Trophoblast cell (in vitro differentiated cells and primary cell): Measurements from ENCODE around the gene KLHL3.

Experiments used
- DNase-seq, 2 donors: peaks; one replicate each; pipeline ENCODE4 v3.0.0-alpha.2; 2016
- H2AFZ ChIP-seq: 2 replicates; pipeline ENCODE4 v1.6.1; 2013; ENCODE audit warnings: low read length, moderate library complexity, mild to moderate bottlenecking; ENCODE audit not compliant: insufficient read depth, poor library complexity
- H2AK5ac ChIP-seq: 2 replicates; pipeline ENCODE4 v1.6.1; 2013; ENCODE audit warnings: mild to moderate bottlenecking, low read length
- H2BK120ac ChIP-seq: 2 replicates; pipeline ENCODE4 v1.6.1; 2013; ENCODE audit warnings: low read length, mild to moderate bottlenecking, moderate library complexity; ENCODE audit not compliant: insufficient read depth, poor library complexity
- H2BK12ac ChIP-seq: 2 replicates; pipeline ENCODE4 v1.6.1; 2013; ENCODE audit warnings: mild to moderate bottlenecking, low read length, moderate library complexity
- H2BK5ac ChIP-seq: 2 replicates; pipeline ENCODE4 v1.6.1; 2013; ENCODE audit warnings: low read length, low read depth, moderate library complexity, mild to moderate bottlenecking; ENCODE audit not compliant: poor library complexity
- H3K14ac ChIP-seq: 2 replicates; pipeline ENCODE4 v1.6.1; 2013; ENCODE audit warnings: mild to moderate bottlenecking, low read length
- H3K18ac ChIP-seq: 2 replicates; pipeline ENCODE4 v1.6.1; 2013; ENCODE audit warnings: mild to moderate bottlenecking, low read length
- H3K23ac ChIP-seq: 2 replicates; pipeline ENCODE4 v1.6.1; 2013; ENCODE audit warnings: low read length
- H3K27ac ChIP-seq: 2 replicates; pipeline ENCODE4 v1.5.1; 2013; ENCODE audit warnings: low read depth, mild to moderate bottlenecking, inconsistent platforms, low read length, moderate library complexity
- H3K27me3 ChIP-seq: 2 replicates; pipeline ENCODE4 v1.6.1; 2013; ENCODE audit warnings: inconsistent platforms, mild to moderate bottlenecking, low read length, moderate library complexity; ENCODE audit not compliant: insufficient read depth
- H3K36me3 ChIP-seq, 2 experiments: 1 replicate in 1 of 2; 2 replicates in 1 of 2; pipeline ENCODE4 v1.6.1; 2013; ENCODE audit warnings: low read length in 2 of 2, mild to moderate bottlenecking in 2 of 2, moderate library complexity in 1 of 2; ENCODE audit not compliant: insufficient read depth in 2 of 2, control insufficient read depth in 1 of 2
- H3K4ac ChIP-seq: 2 replicates; pipeline ENCODE4 v1.6.1; 2013; ENCODE audit warnings: low read depth, mild to moderate bottlenecking, low read length, moderate library complexity
- H3K4me1 ChIP-seq, 2 experiments: 1 replicate in 1 of 2; 2 replicates in 1 of 2; pipeline ENCODE4 v1.6.1; 2013; ENCODE audit warnings: low read length in 2 of 2, mild to moderate bottlenecking in 2 of 2, moderate library complexity in 1 of 2; ENCODE audit not compliant: insufficient read depth in 2 of 2, control insufficient read depth in 1 of 2
- H3K4me2 ChIP-seq: 2 replicates; pipeline ENCODE4 v1.6.1; 2013; ENCODE audit warnings: inconsistent platforms, mild to moderate bottlenecking, low read length, moderate library complexity
- H3K4me3 ChIP-seq: 2 replicates; pipeline ENCODE4 v1.5.1; 2013; ENCODE audit warnings: mild to moderate bottlenecking, low read depth, low read length, inconsistent platforms
- H3K79me1 ChIP-seq: one replicate; pipeline ENCODE4 v1.6.1; 2013; ENCODE audit warnings: low read length
- H3K79me2 ChIP-seq: 2 replicates; pipeline ENCODE4 v1.6.1; 2013; ENCODE audit warnings: low read length, mild to moderate bottlenecking; ENCODE audit not compliant: control insufficient read depth, insufficient read depth, poor library complexity
- H3K9ac ChIP-seq: 2 replicates; pipeline ENCODE4 v1.6.1; 2013; ENCODE audit warnings: mild to moderate bottlenecking, low read length
- H3K9me3 ChIP-seq: 2 replicates; pipeline ENCODE4 v1.6.1; 2013; ENCODE audit warnings: low read depth, mild to moderate bottlenecking, control low read depth, inconsistent platforms, low read length; ENCODE audit not compliant: insufficient read depth
- H4K12ac ChIP-seq: 2 replicates; pipeline ENCODE4 v1.6.1; 2013; ENCODE audit warnings: low read depth, mild to moderate bottlenecking, low read length, moderate library complexity
- H4K8ac ChIP-seq: 2 replicates; pipeline ENCODE4 v1.6.1; 2013; ENCODE audit warnings: low read depth, mild to moderate bottlenecking, low read length, moderate library complexity
- H4K91ac ChIP-seq: one replicate; pipeline ENCODE4 v1.6.1; 2013; ENCODE audit warnings: low read depth, mild to moderate bottlenecking, low read length, moderate library complexity
- WGBS: extraction: QIAGEN DNeasy Blood & Tissue Kit; methylation state at CpG from one replicate; pipeline ENCODE4 v1.1.7; 2013; ENCODE audit warnings: missing lambda C conversion rate; ENCODE audit not compliant: insufficient read length, insufficient coverage; ENCODE audit errors: extremely low coverage; 5-methylcytosine and 5-hydroxymethylcytosine counted together

Gene KLHL3

DNA sequence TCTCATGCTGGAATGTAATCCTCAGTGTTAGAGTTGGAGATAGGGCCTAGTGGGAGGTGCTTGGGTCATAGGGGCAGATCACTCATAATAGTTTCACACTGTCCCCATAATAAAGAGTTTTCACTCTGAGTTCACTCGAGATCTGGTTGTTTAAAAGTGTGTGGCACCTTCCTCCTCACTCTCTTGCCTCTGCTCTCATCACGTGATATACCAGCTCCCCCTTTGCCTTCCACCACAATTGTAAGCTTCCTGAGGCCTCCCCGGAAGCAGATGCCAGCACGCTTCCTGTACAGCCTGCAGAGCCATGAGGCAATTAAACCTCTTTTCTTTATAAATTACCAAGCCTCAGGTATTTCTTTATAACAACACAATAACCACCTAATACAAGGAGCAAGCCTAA, 3.8 kb upstream of the KLHL3 start:
- Histone ChIP-seq H3K9me3 (no peaks in the 10 kb centered on the region), H2BK5ac (no peak overlapping the region), H2BK12ac (no peak overlapping the region), H3K36me3 (no peaks in the 10 kb centered on the region), H3K18ac (no peak overlapping the region), H3K9ac (no peak overlapping the region), H4K91ac (no peak overlapping the region), H3K79me2 (no peaks in the 10 kb centered on the region), H3K4me3 (no peak overlapping the region), H3K4ac (no peak overlapping the region), H2AK5ac (no peak overlapping the region), H3K79me1 (no peaks in the 10 kb centered on the region), H3K27ac (no peak overlapping the region), H3K4me2 (no peak overlapping the region), H3K4me1 (peaks cover 2 to 8% of the 10 kb centered on the region in 2 experiments), H4K12ac (no peak overlapping the region), H3K23ac (no peak overlapping the region), H3K27me3 (no peaks in the 10 kb centered on the region), H2BK120ac (no peak overlapping the region), H3K14ac (no peak overlapping the region), H2AFZ (no peak overlapping the region), H4K8ac (no peak overlapping the region)
- DNase-seq = no peak
- WGBS = no CpG with 5 or more reads among the region's 4 CpGs

DNA sequence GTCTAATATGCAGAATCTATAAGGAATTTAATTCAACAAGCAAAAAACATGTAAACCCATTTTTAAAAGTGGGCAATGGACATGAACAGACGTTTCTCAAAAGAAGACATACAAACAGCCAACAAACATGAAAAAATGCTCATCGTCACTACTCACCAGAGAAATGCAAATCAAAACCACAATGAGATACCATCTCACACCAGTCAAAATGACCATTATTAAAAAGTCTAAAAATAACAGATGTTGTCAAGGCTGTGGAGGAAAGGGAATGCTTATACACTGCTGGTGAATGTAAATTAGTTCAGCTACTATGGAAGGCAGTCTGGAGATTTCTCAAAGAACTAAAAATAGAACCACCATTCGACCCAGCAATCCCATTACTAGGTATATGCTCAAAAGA, 3.1 kb upstream of the KLHL3 start:
- Histone ChIP-seq H4K8ac (no peak overlapping the region), H2AFZ (no peak overlapping the region), H3K4ac (no peak overlapping the region), H3K36me3 (no peaks in the 10 kb centered on the region), H3K27me3 (no peaks in the 10 kb centered on the region), H2BK12ac (no peak overlapping the region), H2BK120ac (no peak overlapping the region), H3K9ac (no peak overlapping the region), H3K4me1 (peaks cover 2 to 8% of the 10 kb centered on the region in 2 experiments), H4K12ac (no peak overlapping the region), H3K14ac (no peak overlapping the region), H3K4me3 (no peak overlapping the region), H3K27ac (no peak overlapping the region), H2BK5ac (no peak overlapping the region), H2AK5ac (no peak overlapping the region), H3K18ac (no peak overlapping the region), H3K79me1 (no peaks in the 10 kb centered on the region), H3K9me3 (no peaks in the 10 kb centered on the region), H3K23ac (no peak overlapping the region), H3K4me2 (no peak overlapping the region), H3K79me2 (no peaks in the 10 kb centered on the region), H4K91ac (no peak overlapping the region)
- no peak for DNase-seq
- WGBS = no CpG with 5 or more reads among the region's 3 CpGs

GRCh38 chr5:137737349-137738131, 1.7 kb upstream of the KLHL3 start:
- DNase-seq = peak; percentile 45 to 65
- Histone ChIP-seq H3K9ac (no peak overlapping the region), H3K4me1 (peaks cover 2 to 8% of the 10 kb centered on the region in 2 experiments), H3K18ac (no peak overlapping the region), H3K27me3 (no peaks in the 10 kb centered on the region), H3K4me2 (no peak overlapping the region), H2AK5ac (no peak overlapping the region), H3K4ac (no peak overlapping the region), H3K36me3 (no peaks in the 10 kb centered on the region), H3K14ac (no peak overlapping the region), H3K79me1 (no peaks in the 10 kb centered on the region), H3K9me3 (no peaks in the 10 kb centered on the region), H3K4me3 (no peak overlapping the region), H2BK120ac (no peak overlapping the region), H2BK12ac (no peak overlapping the region), H3K79me2 (no peaks in the 10 kb centered on the region), H2AFZ (no peak overlapping the region), H3K27ac (no peak overlapping the region), H4K91ac (no peak overlapping the region), H4K12ac (no peak overlapping the region), H4K8ac (no peak overlapping the region), H3K23ac (no peak overlapping the region), H2BK5ac (no peak overlapping the region)
- WGBS = no CpG with 5 or more reads among the region's 5 CpGs

DNA sequence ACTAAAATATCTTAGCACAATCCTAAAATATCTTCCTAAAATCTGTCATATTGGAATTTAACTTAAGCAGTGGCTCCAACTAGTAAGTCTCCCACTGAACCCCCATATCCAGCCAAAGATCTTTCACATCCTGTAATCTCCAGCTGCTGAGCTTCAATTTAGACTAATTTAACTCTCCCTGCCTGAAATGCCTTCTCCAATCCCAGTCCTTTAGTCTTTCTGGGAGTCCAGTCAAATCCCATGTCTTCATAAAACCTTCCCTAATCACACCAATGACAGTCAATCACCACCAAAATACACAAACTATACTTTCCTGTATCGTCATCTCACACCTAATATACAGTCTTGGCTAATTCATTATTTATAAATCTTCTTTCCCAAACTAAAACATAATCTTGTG, 607 bp upstream of the KLHL3 start:
- no peak overlapping the region for H3K9ac ChIP-seq
- H3K36me3 ChIP-seq = no peaks in the 10 kb centered on the region
- H4K12ac ChIP-seq = no peak overlapping the region
- no peaks in the 10 kb centered on the region for H3K9me3 ChIP-seq
- WGBS = 100% methylated on average over 1 of the region's 1 CpG
- no peaks in the 10 kb centered on the region for H3K27me3 ChIP-seq
- H2BK5ac ChIP-seq = no peak overlapping the region
- H3K18ac ChIP-seq = no peak overlapping the region
- H2BK12ac ChIP-seq = no peak overlapping the region
- H3K4me1 ChIP-seq = peaks cover 2 to 8% of the 10 kb centered on the region in 2 experiments
- no peak overlapping the region for H2AK5ac ChIP-seq
- no peaks in the 10 kb centered on the region for H3K79me2 ChIP-seq
- H3K4me2 ChIP-seq = no peak overlapping the region
- no peak overlapping the region for H2BK120ac ChIP-seq
- H3K14ac ChIP-seq = no peak overlapping the region
- H2AFZ ChIP-seq = no peak overlapping the region
- no peak for DNase-seq
- no peak overlapping the region for H3K23ac ChIP-seq
- H3K27ac ChIP-seq = no peak overlapping the region
- H4K8ac ChIP-seq = no peak overlapping the region
- no peak overlapping the region for H3K4me3 ChIP-seq
- H4K91ac ChIP-seq = no peak overlapping the region
- H3K4ac ChIP-seq = no peak overlapping the region
- no peaks in the 10 kb centered on the region for H3K79me1 ChIP-seq
